Testis (tissue), 2 donors: ENCODE data around the gene SLC28A3.

Experiments used
- CTCF ChIP-seq, 3 experiments: fragments of 450-650 bp in 2 of 3; fragments of 200-600 bp in 1 of 3; sonication (generic) in 1 of 3; IDR thresholded peaks; one replicate each; pipeline ENCODE4 v1.5.1; 2016 to 2019; ENCODE audit warnings: antibody characterized with exemption in 3 of 3, mild to moderate bottlenecking in 2 of 3, moderate library complexity in 1 of 3
- POLR2A ChIP-seq: fragments of 450-650 bp; IDR thresholded peaks from one replicate; pipeline ENCODE4 v1.6.1; 2017; ENCODE audit warnings: antibody characterized with exemption, mild to moderate bottlenecking, moderate library complexity

DNA sequence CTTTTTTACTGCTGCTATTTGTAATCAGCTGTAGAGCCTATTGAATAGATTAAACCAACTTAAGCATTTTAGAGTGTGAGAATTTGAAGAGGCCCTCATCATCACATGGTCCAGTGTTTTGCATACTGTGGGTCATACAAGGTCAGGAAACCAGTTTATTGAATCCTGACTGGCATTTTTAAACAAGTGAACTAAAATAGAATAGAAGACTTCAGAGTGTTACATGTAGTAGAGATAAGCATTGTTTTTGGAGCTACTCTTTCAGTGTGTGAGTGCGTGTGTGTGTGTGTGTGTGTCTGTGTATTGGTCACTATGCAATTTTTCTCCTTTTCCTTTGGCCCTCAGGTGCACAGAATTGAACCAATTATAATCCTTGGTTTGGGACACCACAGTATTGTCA, 114.4 kb downstream of the SLC28A3 start:
- TF ChIP-seq CTCF (IDR thresholded peaks at IDR 0.05), result no peak
- no peak for TF ChIP-seq POLR2A
